HCT116 (cell line): ENCODE measurements around the gene SLC35G2. TPM values are rescaled to one million over a fixed set of nuclear protein-coding genes. Genes with fewer than 3 reads are reported as not detected.

Source experiments
- ATAC-seq: fragments of 200-7000 bp; cut with Tn5 transposase; 2 replicates; pipeline ENCODE4 v1.9.1; 2020; ENCODE audit warnings: mild to moderate bottlenecking, moderate library complexity
- BruUV-seq: library from RNA; stranded (reverse); fragments of 400-500 nt; replicated peaks from 2 replicates; lab custom pipeline; 2021; lab: Mats Ljungman, UMichigan
- CTCF ChIA-PET: fragments of 300-600 bp; sonication (Branson Sonifier 250); formaldehyde crosslinking; loops from one replicate; lab custom pipeline; 2021; ENCODE audit warnings: antibody characterized with exemption; lab: Charles Lee
- POLR2A ChIA-PET: fragments of 300-600, 350-600 bp; sonication (Branson Sonifier 250); formaldehyde crosslinking; loops from one replicate; lab custom pipeline; 2021; ENCODE audit warnings: antibody characterized with exemption; lab: Charles Lee
- RAD21 ChIA-PET, 2 experiments: fragments of 300-600 bp; sonication (Branson Sonifier 250); formaldehyde crosslinking; loops; one replicate each; lab custom pipeline; 2023; ENCODE audit warnings: low total read pairs in 2 of 2; ENCODE audit not compliant: uncharacterized antibody in 2 of 2, unreplicated experiment in 2 of 2, low non-redundant PET in 1 of 2; lab: Charles Lee
- DNase-seq: peaks from one replicate; pipeline ENCODE4 v3.0.0-alpha.2; 2010; ENCODE audit warnings: low read depth, low spot score
- H2AFZ ChIP-seq: fragments of 200-600 bp; shearing (Covaris generic), sonication (generic); 2 replicates; pipeline ENCODE4 v1.6.1; 2017; ENCODE audit warnings: low read depth, mixed run types, mixed read lengths, antibody characterized with exemption, low read length; ENCODE audit not compliant: poor library complexity, severe bottlenecking
- H3K27ac ChIP-seq: 2 replicates; pipeline ENCODE4 v1.5.1; 2012; ENCODE audit warnings: low read depth, low read length
- H3K27me3 ChIP-seq: fragments of 200-600 bp; sonication (generic); 2 replicates; pipeline ENCODE4 v1.6.1; 2016; ENCODE audit warnings: mixed run types, low read length, mixed read lengths; ENCODE audit not compliant: insufficient read depth
- H3K36me3 ChIP-seq, 2 experiments: fragments of 200-500 bp in 1 of 2; fragments of 200-600 bp in 1 of 2; sonication (Bioruptor generic) in 1 of 2; sonication (generic) in 1 of 2; 2 replicates each; pipeline versions ENCODE4 v1.5.1 to v1.6.1; 2014 to 2016; ENCODE audit warnings: low read length in 2 of 2, inconsistent platforms in 1 of 2, mixed read lengths in 1 of 2, mixed run types in 1 of 2; ENCODE audit not compliant: insufficient read depth in 2 of 2, control insufficient read depth in 1 of 2
- H3K4me1 ChIP-seq, 2 experiments: fragments of 200-600 bp in 1 of 2; sonication (generic) in 1 of 2; 2 replicates each; pipeline versions ENCODE4 v1.5.1 to v1.6.1; 2012 to 2017; ENCODE audit warnings: low read length in 2 of 2, inconsistent platforms in 1 of 2, mild to moderate bottlenecking in 1 of 2, mixed read lengths in 1 of 2, mixed run types in 1 of 2, moderate library complexity in 1 of 2; ENCODE audit not compliant: insufficient read depth in 2 of 2, control insufficient read depth in 1 of 2
- H3K4me2 ChIP-seq: fragments of 200-600 bp; sonication (generic); 2 replicates; pipeline ENCODE4 v1.6.1; 2017; ENCODE audit warnings: mixed run types, low read length, mixed read lengths
- H3K4me3 ChIP-seq, 2 experiments: fragments of 200-600 bp in 1 of 2; sonication (generic) in 1 of 2; replicated peaks in 1 of 2; 2 replicates each; pipeline ENCODE4 v1.5.1; 2011 to 2016; ENCODE audit warnings: low read length in 2 of 2, control low read depth in 1 of 2, low read depth in 1 of 2, mild to moderate bottlenecking in 1 of 2, mixed read lengths in 1 of 2, mixed run types in 1 of 2
- H3K79me2 ChIP-seq: fragments of 200-600 bp; sonication (generic); 2 replicates; pipeline ENCODE4 v1.6.1; 2017; ENCODE audit warnings: mild to moderate bottlenecking, mixed run types, low read length, moderate library complexity, mixed read lengths; ENCODE audit not compliant: insufficient read depth
- H3K9ac ChIP-seq: fragments of 200-600 bp; sonication (generic); 2 replicates; pipeline ENCODE4 v1.6.1; 2016; ENCODE audit warnings: low read length, mixed read lengths
- H3K9me2 ChIP-seq: fragments of 200-600 bp; sonication (generic), shearing (Covaris generic); 2 replicates; pipeline ENCODE4 v1.6.1; 2017; ENCODE audit warnings: mixed run types, mild to moderate bottlenecking, moderate library complexity; ENCODE audit not compliant: insufficient read depth
- H3K9me3 ChIP-seq, 2 experiments: fragments of 200-500 bp in 1 of 2; fragments of 200-600 bp in 1 of 2; sonication (Bioruptor generic) in 1 of 2; sonication (generic) in 1 of 2; 2 replicates each; pipeline ENCODE4 v1.6.1; 2014 to 2017; ENCODE audit warnings: low read length in 2 of 2, mixed read lengths in 2 of 2, inconsistent platforms in 1 of 2, low read depth in 1 of 2, mild to moderate bottlenecking in 1 of 2, mixed run types in 1 of 2, moderate library complexity in 1 of 2; ENCODE audit not compliant: control insufficient read depth in 1 of 2, insufficient read depth in 1 of 2
- H4K20me1 ChIP-seq: fragments of 200-600 bp; sonication (generic), shearing (Covaris generic); 2 replicates; pipeline ENCODE4 v1.6.1; 2017; ENCODE audit warnings: mixed run types, mild to moderate bottlenecking, moderate library complexity; ENCODE audit not compliant: insufficient read depth
- ATF3 ChIP-seq: IDR thresholded peaks from 2 replicates; pipeline ENCODE4 v1.6.1; 2012
- CBX3 ChIP-seq: IDR thresholded peaks from 2 replicates; pipeline ENCODE4 v1.6.1; 2012; ENCODE audit warnings: low read depth
- CEBPB ChIP-seq: IDR thresholded peaks from 2 replicates; pipeline ENCODE4 v1.6.1; 2012; ENCODE audit warnings: low read depth
- EGR1 ChIP-seq: IDR thresholded peaks from 2 replicates; pipeline ENCODE4 v1.6.1; 2012; ENCODE audit warnings: low read depth
- ELF1 ChIP-seq: IDR thresholded peaks from 2 replicates; pipeline ENCODE4 v1.6.1; 2012; ENCODE audit warnings: low read depth, borderline replicate concordance
- EZH2 ChIP-seq: fragments of 200-600 bp; sonication (generic); IDR thresholded peaks from 2 replicates; pipeline ENCODE4 v1.6.1; 2017; ENCODE audit warnings: antibody characterized with exemption, mixed run types
- FOSL1 ChIP-seq: IDR thresholded peaks from 2 replicates; pipeline ENCODE4 v1.6.1; 2012; ENCODE audit warnings: low read depth
- JUND ChIP-seq: IDR thresholded peaks from 2 replicates; pipeline ENCODE4 v1.6.1; 2012
- POLR2A ChIP-seq: IDR thresholded peaks from 2 replicates; pipeline ENCODE4 v1.7.0; 2011; ENCODE audit warnings: borderline replicate concordance; ENCODE audit not compliant: insufficient read depth, insufficient read length; ENCODE audit errors: extremely low read depth
- POLR2AphosphoS5 ChIP-seq: IDR thresholded peaks from 2 replicates; pipeline ENCODE4 v1.6.1; 2011; ENCODE audit warnings: mild to moderate bottlenecking, low read depth, low read length, moderate library complexity
- RAD21 ChIP-seq: IDR thresholded peaks from 2 replicates; pipeline ENCODE4 v1.6.1; 2012; ENCODE audit warnings: low read depth, mild to moderate bottlenecking
- SIN3A ChIP-seq: IDR thresholded peaks from 2 replicates; pipeline ENCODE4 v1.6.1; 2012; ENCODE audit warnings: low read depth
- SRF ChIP-seq: IDR thresholded peaks from 2 replicates; pipeline ENCODE4 v1.6.1; 2012; ENCODE audit warnings: low read depth
- YY1 ChIP-seq: IDR thresholded peaks from 2 replicates; pipeline ENCODE4 v1.6.1; 2011; ENCODE audit warnings: low read length, low read depth, moderate library complexity, mild to moderate bottlenecking; ENCODE audit not compliant: insufficient replicate concordance; ENCODE audit errors: extremely low read depth
- ZBTB33 ChIP-seq: IDR thresholded peaks from 2 replicates; pipeline ENCODE4 v1.6.1; 2011; ENCODE audit warnings: mild to moderate bottlenecking, low read length, moderate library complexity; ENCODE audit not compliant: insufficient replicate concordance; ENCODE audit errors: extremely low read depth
- ZFX ChIP-seq: fragments of 450-650 bp; IDR thresholded peaks from 2 replicates; pipeline ENCODE4 v1.6.1; 2017
- ZNF274 ChIP-seq: fragments of 200-500 bp; sonication (Bioruptor generic); IDR thresholded peaks from 2 replicates; pipeline ENCODE4 v1.6.1; 2014; ENCODE audit warnings: mild to moderate bottlenecking, low read depth, low read length, inconsistent platforms
- intact Hi-C: fragments of 100-400 bp; cut with micrococcal nuclease; formaldehyde crosslinking; loops from 2 replicates; pipeline ENCODE4 v1.10.0; 2022
- total RNA-seq: library from RNA; stranded (reverse); gene quantifications from one replicate; pipeline ENCODE4 v1.2.1, GENCODE V29; 2021; ENCODE audit not compliant: unreplicated experiment
- TF ChIP-seq, protein P1 (sequence below): IDR thresholded peaks from 2 replicates; pipeline ENCODE4 v1.6.1; 2012; ENCODE audit warnings: low read depth
- TF ChIP-seq, protein P2 (sequence below), 3 experiments: fragments of 200-600 bp in 1 of 3; sonication (generic) in 1 of 3; IDR thresholded peaks in 2 of 3; conservative IDR thresholded peaks in 1 of 3; 2 replicates each; pipeline ENCODE4 v1.5.1; 2012 to 2017; ENCODE audit warnings: low read depth in 2 of 3, low read length in 2 of 3, antibody characterized with exemption in 1 of 3, borderline replicate concordance in 1 of 3, control low read depth in 1 of 3, mild to moderate bottlenecking in 1 of 3, mixed read lengths in 1 of 3, mixed run types in 1 of 3, moderate library complexity in 1 of 3; ENCODE audit not compliant: insufficient read depth in 1 of 3

Gene SLC35G2
- total RNA-seq, 1 experiment from 2014 or later: 3.3 TPM

- ChIA-PET RAD21 (no interaction called here), CTCF (no interaction called here), POLR2A (interaction anchor here (1.2 kb wide), 1 partner anchor 22 kb away, joined by 3 read pairs; the partner anchor contains the start of gene NCK1)
- no peak overlapping the region for H2AFZ ChIP-seq
- no peak for ATAC-seq
- H3K4me3 ChIP-seq: no peak overlapping the region
- no peaks in the 10 kb centered on the region for H4K20me1 ChIP-seq
- H3K9me2 ChIP-seq: no peaks in the 10 kb centered on the region; the same call in 1 of the 2 replicates
- no peaks in the 10 kb centered on the region for H3K79me2 ChIP-seq
- DNase-seq: no peak
- no peaks in the 10 kb centered on the region for H3K9me3 ChIP-seq
- H3K4me1 ChIP-seq: peaks cover 0 to 11% of the 10 kb centered on the region in 2 experiments; a peak in 2 of 4 replicates
- H3K27ac ChIP-seq: no peak overlapping the region
- no peaks in the 10 kb centered on the region for H3K27me3 ChIP-seq
- no peak overlapping the region for H3K9ac ChIP-seq
- intact Hi-C loops: no loop called here
- BruUV-seq: no TSS peak
- H3K36me3 ChIP-seq: no peaks in the 10 kb centered on the region
- TF ChIP-seq SRF (no peak), ATF3 (no peak), CEBPB (no peak), JUND (no peak), ZFX (no peak), SIN3A (no peak), ZBTB33 (no peak), YY1 (no peak), POLR2AphosphoS5 (no peak), EGR1 (no peak), FOSL1 (no peak), EZH2 (no peak), CBX3 (no peak), ELF1 (no peak), ZNF274 (no peak), POLR2A (no peak), RAD21 (no peak)
- TF ChIP-seq, protein P1, sequence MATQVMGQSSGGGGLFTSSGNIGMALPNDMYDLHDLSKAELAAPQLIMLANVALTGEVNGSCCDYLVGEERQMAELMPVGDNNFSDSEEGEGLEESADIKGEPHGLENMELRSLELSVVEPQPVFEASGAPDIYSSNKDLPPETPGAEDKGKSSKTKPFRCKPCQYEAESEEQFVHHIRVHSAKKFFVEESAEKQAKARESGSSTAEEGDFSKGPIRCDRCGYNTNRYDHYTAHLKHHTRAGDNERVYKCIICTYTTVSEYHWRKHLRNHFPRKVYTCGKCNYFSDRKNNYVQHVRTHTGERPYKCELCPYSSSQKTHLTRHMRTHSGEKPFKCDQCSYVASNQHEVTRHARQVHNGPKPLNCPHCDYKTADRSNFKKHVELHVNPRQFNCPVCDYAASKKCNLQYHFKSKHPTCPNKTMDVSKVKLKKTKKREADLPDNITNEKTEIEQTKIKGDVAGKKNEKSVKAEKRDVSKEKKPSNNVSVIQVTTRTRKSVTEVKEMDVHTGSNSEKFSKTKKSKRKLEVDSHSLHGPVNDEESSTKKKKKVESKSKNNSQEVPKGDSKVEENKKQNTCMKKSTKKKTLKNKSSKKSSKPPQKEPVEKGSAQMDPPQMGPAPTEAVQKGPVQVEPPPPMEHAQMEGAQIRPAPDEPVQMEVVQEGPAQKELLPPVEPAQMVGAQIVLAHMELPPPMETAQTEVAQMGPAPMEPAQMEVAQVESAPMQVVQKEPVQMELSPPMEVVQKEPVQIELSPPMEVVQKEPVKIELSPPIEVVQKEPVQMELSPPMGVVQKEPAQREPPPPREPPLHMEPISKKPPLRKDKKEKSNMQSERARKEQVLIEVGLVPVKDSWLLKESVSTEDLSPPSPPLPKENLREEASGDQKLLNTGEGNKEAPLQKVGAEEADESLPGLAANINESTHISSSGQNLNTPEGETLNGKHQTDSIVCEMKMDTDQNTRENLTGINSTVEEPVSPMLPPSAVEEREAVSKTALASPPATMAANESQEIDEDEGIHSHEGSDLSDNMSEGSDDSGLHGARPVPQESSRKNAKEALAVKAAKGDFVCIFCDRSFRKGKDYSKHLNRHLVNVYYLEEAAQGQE: no peak
- TF ChIP-seq, protein P2, sequence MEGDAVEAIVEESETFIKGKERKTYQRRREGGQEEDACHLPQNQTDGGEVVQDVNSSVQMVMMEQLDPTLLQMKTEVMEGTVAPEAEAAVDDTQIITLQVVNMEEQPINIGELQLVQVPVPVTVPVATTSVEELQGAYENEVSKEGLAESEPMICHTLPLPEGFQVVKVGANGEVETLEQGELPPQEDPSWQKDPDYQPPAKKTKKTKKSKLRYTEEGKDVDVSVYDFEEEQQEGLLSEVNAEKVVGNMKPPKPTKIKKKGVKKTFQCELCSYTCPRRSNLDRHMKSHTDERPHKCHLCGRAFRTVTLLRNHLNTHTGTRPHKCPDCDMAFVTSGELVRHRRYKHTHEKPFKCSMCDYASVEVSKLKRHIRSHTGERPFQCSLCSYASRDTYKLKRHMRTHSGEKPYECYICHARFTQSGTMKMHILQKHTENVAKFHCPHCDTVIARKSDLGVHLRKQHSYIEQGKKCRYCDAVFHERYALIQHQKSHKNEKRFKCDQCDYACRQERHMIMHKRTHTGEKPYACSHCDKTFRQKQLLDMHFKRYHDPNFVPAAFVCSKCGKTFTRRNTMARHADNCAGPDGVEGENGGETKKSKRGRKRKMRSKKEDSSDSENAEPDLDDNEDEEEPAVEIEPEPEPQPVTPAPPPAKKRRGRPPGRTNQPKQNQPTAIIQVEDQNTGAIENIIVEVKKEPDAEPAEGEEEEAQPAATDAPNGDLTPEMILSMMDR (IDR thresholded peaks at IDR 0.05 in 2 of 3, conservative IDR thresholded peaks at IDR 0.05 in 1 of 3; ENCODE audit: borderline replicate concordance in 1 of 3, insufficient read depth in 1 of 3, low read depth in 2 of 3, low read length in 2 of 3): no peak
- H3K4me2 ChIP-seq: no peak overlapping the region
Measured at GRCh38 chr3:136840252-136840651, 21.3 kb downstream of the SLC35G2 start.
